ES-I3 (cell line): ENCODE data around the gene MAS1L.

Experiments
- H3K36me3 ChIP-seq: 2 replicates; pipeline ENCODE4 v1.6.1; 2013; ENCODE audit warnings: mild to moderate bottlenecking, low read length, control low read depth, moderate library complexity; ENCODE audit not compliant: insufficient read depth
- H3K4me1 ChIP-seq: 2 replicates; pipeline ENCODE4 v1.6.1; 2013; ENCODE audit warnings: mild to moderate bottlenecking, control low read depth, low read length; ENCODE audit not compliant: insufficient read depth
- H3K9ac ChIP-seq: 2 replicates; pipeline ENCODE4 v1.6.1; 2013; ENCODE audit warnings: low read depth, mild to moderate bottlenecking, low read length, moderate library complexity
- H3K9me3 ChIP-seq: 2 replicates; pipeline ENCODE4 v1.6.1; 2013; ENCODE audit warnings: mild to moderate bottlenecking, low read length, moderate library complexity; ENCODE audit not compliant: control insufficient read depth, insufficient read depth

Gene MAS1L, protein sequence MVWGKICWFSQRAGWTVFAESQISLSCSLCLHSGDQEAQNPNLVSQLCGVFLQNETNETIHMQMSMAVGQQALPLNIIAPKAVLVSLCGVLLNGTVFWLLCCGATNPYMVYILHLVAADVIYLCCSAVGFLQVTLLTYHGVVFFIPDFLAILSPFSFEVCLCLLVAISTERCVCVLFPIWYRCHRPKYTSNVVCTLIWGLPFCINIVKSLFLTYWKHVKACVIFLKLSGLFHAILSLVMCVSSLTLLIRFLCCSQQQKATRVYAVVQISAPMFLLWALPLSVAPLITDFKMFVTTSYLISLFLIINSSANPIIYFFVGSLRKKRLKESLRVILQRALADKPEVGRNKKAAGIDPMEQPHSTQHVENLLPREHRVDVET

GRCh38 chr6:29487660-29488059 is at the start of gene MAS1L:
MAS1L (minus strand) TSS chr6:29487956; CDS start chr6:29487902, 54 bp downstream.
- Histone ChIP-seq H3K36me3 (no peaks in the 10 kb centered on the region), H3K9me3 (no peaks in the 10 kb centered on the region), H3K9ac (no peak within 1 kb of the TSS), H3K4me1 (no peaks in the 10 kb centered on the region)

DNA sequence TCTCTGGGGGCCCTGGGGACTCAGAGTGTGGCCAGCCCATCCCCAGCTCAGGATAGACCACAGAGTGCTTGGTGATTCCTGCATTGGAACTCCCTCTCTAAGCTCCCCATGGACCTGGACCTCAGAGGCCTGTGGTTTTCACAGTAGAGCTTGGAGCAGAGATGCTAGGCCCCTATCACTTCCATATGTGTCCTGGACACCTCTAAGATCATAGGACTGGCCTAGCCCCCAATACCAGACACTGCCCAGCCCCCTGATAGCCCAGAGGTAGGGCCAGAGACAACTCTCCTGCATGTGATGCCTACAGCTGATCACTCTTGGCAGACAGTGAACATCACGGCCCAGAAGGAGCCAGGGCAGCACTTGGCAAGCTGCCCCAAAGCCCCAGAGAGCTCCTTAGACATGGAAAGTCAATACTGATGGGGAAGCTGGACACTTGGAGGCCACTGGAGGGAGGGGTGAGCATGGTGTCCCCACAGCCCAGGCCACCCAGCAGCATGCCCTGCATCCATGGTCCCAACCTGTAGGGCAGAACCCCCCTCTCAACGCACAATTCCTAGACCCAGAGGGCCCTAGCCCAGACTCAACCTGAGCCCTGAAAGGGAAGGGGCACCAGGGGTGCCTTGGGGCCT is 44.7 kb upstream of the MAS1L start:
- Histone ChIP-seq H3K4me1 (no peaks in the 10 kb centered on the region; the same call in 1 of the 2 replicates), H3K36me3 (no peaks in the 10 kb centered on the region), H3K9ac (no peak overlapping the region), H3K9me3 (no peaks in the 10 kb centered on the region)

GRCh38 chr6:29531668-29532067 is 43.9 kb upstream of the MAS1L start:
- no peaks in the 10 kb centered on the region for H3K36me3 ChIP-seq
- no peaks in the 10 kb centered on the region for H3K9me3 ChIP-seq
- H3K4me1 ChIP-seq = no peaks in the 10 kb centered on the region; the same call in 1 of the 2 replicates
- H3K9ac ChIP-seq = no peak overlapping the region

DNA sequence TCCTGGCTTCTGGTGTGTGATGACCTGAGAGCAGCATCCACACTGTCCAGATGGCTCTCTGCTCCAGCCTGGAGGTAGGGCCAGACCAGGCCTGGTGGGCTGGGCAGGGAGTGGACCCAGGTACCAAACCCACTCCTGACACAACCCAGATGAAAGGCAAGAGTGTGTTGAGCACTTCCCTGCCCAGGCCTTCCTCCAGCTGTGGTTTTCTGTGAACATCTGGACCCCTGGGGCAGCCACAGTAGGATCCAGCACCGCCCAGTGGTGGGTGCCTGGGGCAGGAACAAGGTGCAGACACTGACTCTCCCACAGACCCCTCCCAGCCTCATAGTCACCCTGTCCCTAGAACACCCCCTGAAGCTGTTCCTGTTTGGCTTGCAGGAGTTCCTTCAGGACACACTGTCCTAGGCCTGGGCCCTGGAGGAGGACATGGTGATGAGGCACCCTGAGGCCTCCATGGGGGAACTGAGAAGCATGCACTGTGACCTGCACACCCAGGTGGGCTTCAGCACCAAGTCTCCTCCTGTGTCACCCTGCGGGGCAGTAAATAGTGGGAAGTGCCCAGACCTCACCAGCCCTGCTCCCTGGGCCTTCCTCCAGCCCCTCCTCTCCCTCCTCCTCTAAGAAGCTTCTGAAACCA is 43.0 kb upstream of the MAS1L start:
- H3K36me3 ChIP-seq = no peaks in the 10 kb centered on the region
- no peak overlapping the region for H3K9ac ChIP-seq
- no peaks in the 10 kb centered on the region; the same call in 1 of the 2 replicates for H3K4me1 ChIP-seq
- H3K9me3 ChIP-seq = no peaks in the 10 kb centered on the region

- H3K9me3 ChIP-seq = no peaks in the 10 kb centered on the region
- peaks cover under 1% of the 10 kb centered on the region; the same call in 1 of the 2 replicates for H3K4me1 ChIP-seq
- no peak overlapping the region for H3K9ac ChIP-seq
- no peaks in the 10 kb centered on the region for H3K36me3 ChIP-seq
Measured at GRCh38 chr6:29529956-29530355, 42.2 kb upstream of the MAS1L start.

GRCh38 chr6:29528988-29529560 is 41.3 kb upstream of the MAS1L start:
- peaks cover 6% of the 10 kb centered on the region; the same call in 1 of the 2 replicates for H3K9me3 ChIP-seq
- peaks cover 6% of the 10 kb centered on the region for H3K4me1 ChIP-seq
- no peaks in the 10 kb centered on the region for H3K36me3 ChIP-seq
- H3K9ac ChIP-seq = no peak overlapping the region

DNA sequence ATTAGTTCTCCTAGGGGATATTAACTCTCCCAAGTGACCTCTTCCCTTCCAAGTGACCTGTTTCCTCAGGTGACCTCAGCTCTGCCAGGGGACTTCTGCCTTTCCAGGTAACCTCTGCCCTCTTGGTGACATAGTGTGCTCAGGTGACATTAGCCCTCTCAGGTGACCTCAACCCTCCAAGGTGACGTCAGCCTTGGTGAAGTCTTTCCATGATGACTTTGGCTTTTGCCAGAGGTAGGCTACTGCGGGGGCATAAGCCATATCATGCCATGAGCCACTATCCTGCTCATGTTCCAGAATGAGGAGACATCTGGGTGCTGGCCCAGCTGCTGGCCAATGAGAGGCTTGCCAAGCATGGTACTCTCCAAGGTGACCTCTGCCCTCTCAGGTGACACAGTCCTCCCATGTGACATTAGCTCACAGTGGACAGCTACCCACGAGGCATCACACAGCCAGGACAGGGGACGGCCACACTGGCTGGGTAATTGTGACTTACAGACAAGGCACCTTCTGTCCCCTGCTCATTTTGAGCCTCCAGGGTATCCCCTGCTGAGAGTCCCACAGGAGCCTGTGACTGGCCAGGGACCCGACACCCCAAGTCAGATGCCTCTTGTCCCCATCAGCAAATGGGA is 40.7 kb upstream of the MAS1L start:
- H3K9me3 ChIP-seq = peaks cover 9% of the 10 kb centered on the region; the same call in 1 of the 2 replicates
- peaks cover 6% of the 10 kb centered on the region for H3K4me1 ChIP-seq
- H3K9ac ChIP-seq = no peak overlapping the region
- H3K36me3 ChIP-seq = no peaks in the 10 kb centered on the region

GRCh38 chr6:29527564-29527963 is 39.8 kb upstream of the MAS1L start:
- Histone ChIP-seq H3K9me3 (peaks cover 14% of the 10 kb centered on the region; the same call in 1 of the 2 replicates), H3K36me3 (no peaks in the 10 kb centered on the region), H3K4me1 (peaks cover 6% of the 10 kb centered on the region), H3K9ac (no peak overlapping the region)

GRCh38 chr6:29527126-29527525 is 39.4 kb upstream of the MAS1L start:
- no peaks in the 10 kb centered on the region for H3K36me3 ChIP-seq
- peaks cover 6% of the 10 kb centered on the region for H3K4me1 ChIP-seq
- peaks cover 14% of the 10 kb centered on the region; the same call in 1 of the 2 replicates for H3K9me3 ChIP-seq
- H3K9ac ChIP-seq = no peak overlapping the region

GRCh38 chr6:29525311-29525639 is 37.5 kb upstream of the MAS1L start:
- Histone ChIP-seq H3K9me3 (peaks cover 14% of the 10 kb centered on the region; the same call in 1 of the 2 replicates), H3K4me1 (peaks cover 6% of the 10 kb centered on the region; the same call in 1 of the 2 replicates), H3K36me3 (no peaks in the 10 kb centered on the region), H3K9ac (no peak overlapping the region)

GRCh38 chr6:29524444-29525310 is 36.9 kb upstream of the MAS1L start:
- Histone ChIP-seq H3K36me3 (no peaks in the 10 kb centered on the region), H3K9ac (no peak overlapping the region), H3K4me1 (peaks cover 6% of the 10 kb centered on the region; the same call in 1 of the 2 replicates), H3K9me3 (peaks cover 14% of the 10 kb centered on the region; the same call in 1 of the 2 replicates)

GRCh38 chr6:29524044-29524443 is 36.3 kb upstream of the MAS1L start:
- no peaks in the 10 kb centered on the region for H3K36me3 ChIP-seq
- H3K9me3 ChIP-seq = peaks cover 14% of the 10 kb centered on the region; the same call in 1 of the 2 replicates
- H3K4me1 ChIP-seq = peaks cover 6% of the 10 kb centered on the region; the same call in 1 of the 2 replicates
- no peak overlapping the region for H3K9ac ChIP-seq

DNA sequence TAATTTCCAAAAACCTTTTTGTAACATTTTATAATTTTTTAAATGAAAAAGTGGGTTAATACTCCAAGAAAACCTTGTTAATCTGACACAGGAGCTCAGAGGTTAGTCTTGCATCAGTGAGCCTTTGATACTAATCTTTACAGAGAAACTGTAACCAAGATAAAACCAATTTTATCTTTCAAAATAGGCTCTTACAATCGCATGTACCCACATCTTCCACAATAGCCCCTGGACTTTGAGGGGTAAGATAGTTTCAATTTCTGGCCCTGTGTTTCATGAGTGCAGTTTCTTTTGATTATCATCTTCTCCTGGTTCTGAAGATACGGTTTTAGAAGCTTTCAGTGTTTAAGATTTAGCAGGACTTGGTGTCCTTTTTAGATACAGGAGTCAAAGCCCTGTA is 34.5 kb upstream of the MAS1L start:
- Histone ChIP-seq H3K9me3 (peaks cover 14% of the 10 kb centered on the region; the same call in 1 of the 2 replicates), H3K9ac (no peak overlapping the region), H3K4me1 (peaks cover 6% of the 10 kb centered on the region; the same call in 1 of the 2 replicates), H3K36me3 (no peaks in the 10 kb centered on the region)
